HEK293T (cell line): ENCODE data around the gene PCDHGC4.

ENCODE experiments used
- CTBP1 ChIP-seq: fragments of 450-650 bp; IDR thresholded peaks from 2 replicates; pipeline ENCODE4 v1.6.1; 2016; ENCODE audit warnings: borderline replicate concordance
- ELF4 ChIP-seq: fragments of 450-650 bp; IDR thresholded peaks from 2 replicates; pipeline ENCODE4 v1.6.1; 2017; ENCODE audit warnings: antibody characterized with exemption
- FOXK2 ChIP-seq: fragments of 450-650 bp; IDR thresholded peaks from 2 replicates; pipeline ENCODE4 v1.6.1; 2016; ENCODE audit warnings: mild to moderate bottlenecking
- FOXM1 ChIP-seq: fragments of 450-650 bp; IDR thresholded peaks from 2 replicates; pipeline ENCODE4 v1.6.1; 2017; ENCODE audit warnings: mild to moderate bottlenecking, borderline replicate concordance
- HDGF ChIP-seq: fragments of 450-650 bp; IDR thresholded peaks from 2 replicates; pipeline ENCODE4 v1.6.1; 2017; ENCODE audit warnings: antibody characterized with exemption, borderline replicate concordance
- NFRKB ChIP-seq: fragments of 450-650 bp; IDR thresholded peaks from 2 replicates; pipeline ENCODE4 v1.6.1; 2016; ENCODE audit warnings: mild to moderate bottlenecking, moderate library complexity
- PKNOX1 ChIP-seq: fragments of 450-650 bp; IDR thresholded peaks from 2 replicates; pipeline ENCODE4 v1.6.1; 2016
- SP1 ChIP-seq: fragments of 450-650 bp; IDR thresholded peaks from 2 replicates; pipeline ENCODE4 v1.6.1; 2017
- ZNF384 ChIP-seq: fragments of 450-650 bp; IDR thresholded peaks from 2 replicates; pipeline ENCODE4 v1.6.1; 2016

GRCh38 chr5:141475625-141476131 lies 9.2 kb upstream of the PCDHGC4 start, which contains the start of gene PCDHGC3:
- TF ChIP-seq SP1 (no peak), FOXK2 (no peak), FOXM1 (no peak), CTBP1 (no peak), PKNOX1 (peak; percentile 59), HDGF (no peak), NFRKB (no peak), ZNF384 (no peak), ELF4 (no peak)
